ENCODE results near the gene FBXO3. TPM values are rescaled to one million over a fixed set of nuclear protein-coding genes. Genes with fewer than 3 reads are reported as not detected.

FBXO3 gene
- polyA plus RNA-seq, 3 donors: 17.5 to 25.2 (median 21.4) TPM

DNA sequence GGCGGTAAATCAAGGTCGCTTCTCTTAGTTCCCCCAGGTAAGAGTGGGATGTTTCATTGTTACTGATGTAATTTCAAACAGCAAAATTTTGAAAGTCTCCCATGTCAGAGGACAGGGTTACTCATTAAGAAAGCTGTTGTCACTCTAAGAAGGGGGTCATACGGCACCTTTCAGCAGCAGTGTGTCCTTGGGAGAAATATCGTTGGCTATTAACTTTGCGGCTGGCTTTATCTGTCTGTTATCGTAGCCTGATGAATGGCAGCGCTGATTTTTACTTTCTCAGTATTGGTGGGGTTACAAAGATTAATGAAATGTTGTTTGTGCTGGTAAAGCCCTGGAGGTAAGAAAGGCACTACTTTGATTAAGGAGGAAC, 27.5 kb upstream of the FBXO3 start:
- Histone ChIP-seq H3K9ac (ENCODE audit: insufficient read depth, low read length, poor library complexity, severe bottlenecking) (no peak overlapping the region), H3K4me2 (replicated peaks; ENCODE audit: extremely low read depth, low read length, poor library complexity, severe bottlenecking) (no peak overlapping the region), H4K20me1 (ENCODE audit: insufficient read depth, low read length) (no peaks in the 10 kb centered on the region), H3K4me1 (ENCODE audit: control insufficient read depth in 1 of 2, insufficient read depth in 2 of 2, low read length in 2 of 2) (peaks cover 7% of the 10 kb centered on the region in 2 donors), H3K79me2 (ENCODE audit: insufficient read depth, low read length) (no peaks in the 10 kb centered on the region), H3K27me3 (ENCODE audit: control insufficient read depth in 2 of 2, insufficient read depth in 2 of 2, low read length in 2 of 2) (peaks cover 56 to 79% of the 10 kb centered on the region in 2 donors), H3K4me3 (replicated peaks in 1 of 3; ENCODE audit: low read depth in 2 of 3, low read length in 3 of 3) (no peak overlapping the region), H3K27ac (ENCODE audit: low read depth in 1 of 2, low read length in 2 of 2) (no peak overlapping the region), H3K36me3 (replicated peaks in 1 of 2; ENCODE audit: control insufficient read depth in 1 of 2, insufficient read depth in 2 of 2, low read length in 2 of 2) (no peaks in the 10 kb centered on the region), H2AFZ (ENCODE audit: insufficient read depth, low read depth, low read length, poor library complexity, severe bottlenecking) (peak overlapping the region; percentile 56), H3K9me3 (replicated peaks in 1 of 2; ENCODE audit: control insufficient read depth in 1 of 2, insufficient read depth in 1 of 2, low read length in 2 of 2) (peaks cover 0 to 3% of the 10 kb centered on the region in 2 donors)
- Mint-ChIP-seq H3K36me3 (no peaks in the 10 kb centered on the region), H3K27me3 (ENCODE audit: low read depth in 3 of 3) (peaks cover 60 to 81% (median 69%) of the 10 kb centered on the region in 3 donors), H3K4me3 (peak overlapping the region in 1 of 2 donors; percentile 67), H3K4me1 (peaks cover 10% of the 10 kb centered on the region), H3K9me3 (peaks cover 0 to 4% (median 0%) of the 10 kb centered on the region in 7 donors), H3K27ac (no peak overlapping the region)
- intact Hi-C loops (cut with micrococcal nuclease): no loop called here
- 38% methylated on average over 4 of the region's 7 CpGs for WGBS (ENCODE audit: insufficient coverage)
- DNase-seq: no peak
- TF ChIP-seq, protein P1, sequence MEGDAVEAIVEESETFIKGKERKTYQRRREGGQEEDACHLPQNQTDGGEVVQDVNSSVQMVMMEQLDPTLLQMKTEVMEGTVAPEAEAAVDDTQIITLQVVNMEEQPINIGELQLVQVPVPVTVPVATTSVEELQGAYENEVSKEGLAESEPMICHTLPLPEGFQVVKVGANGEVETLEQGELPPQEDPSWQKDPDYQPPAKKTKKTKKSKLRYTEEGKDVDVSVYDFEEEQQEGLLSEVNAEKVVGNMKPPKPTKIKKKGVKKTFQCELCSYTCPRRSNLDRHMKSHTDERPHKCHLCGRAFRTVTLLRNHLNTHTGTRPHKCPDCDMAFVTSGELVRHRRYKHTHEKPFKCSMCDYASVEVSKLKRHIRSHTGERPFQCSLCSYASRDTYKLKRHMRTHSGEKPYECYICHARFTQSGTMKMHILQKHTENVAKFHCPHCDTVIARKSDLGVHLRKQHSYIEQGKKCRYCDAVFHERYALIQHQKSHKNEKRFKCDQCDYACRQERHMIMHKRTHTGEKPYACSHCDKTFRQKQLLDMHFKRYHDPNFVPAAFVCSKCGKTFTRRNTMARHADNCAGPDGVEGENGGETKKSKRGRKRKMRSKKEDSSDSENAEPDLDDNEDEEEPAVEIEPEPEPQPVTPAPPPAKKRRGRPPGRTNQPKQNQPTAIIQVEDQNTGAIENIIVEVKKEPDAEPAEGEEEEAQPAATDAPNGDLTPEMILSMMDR (IDR thresholded peaks at IDR 0.05): no peak

DNA sequence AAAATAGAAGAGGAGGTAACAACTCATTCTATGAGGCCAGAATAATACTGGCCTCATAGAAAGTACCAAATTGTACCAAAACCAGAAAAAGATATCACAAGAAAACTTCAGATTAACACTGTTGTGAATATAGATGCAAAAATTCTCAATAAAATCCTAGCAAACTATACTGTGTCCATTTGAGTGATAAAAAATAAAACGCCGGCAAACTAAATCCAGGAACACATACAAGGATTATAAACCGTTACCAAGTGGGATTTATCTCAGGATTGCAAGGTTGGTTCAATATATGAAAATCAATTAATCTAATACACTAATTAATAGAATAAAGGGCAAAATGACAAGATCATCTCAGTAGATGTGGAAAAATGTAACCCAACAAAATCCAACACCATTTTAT, 23.6 kb upstream of the FBXO3 start:
- Mint-ChIP-seq H3K4me3 (peak overlapping the region in 1 of 2 donors; percentile 39), H3K36me3 (no peaks in the 10 kb centered on the region), H3K4me1 (peaks cover 10% of the 10 kb centered on the region), H3K9me3 (peaks cover 0 to 11% (median 3%) of the 10 kb centered on the region in 7 donors), H3K27ac (no peak overlapping the region), H3K27me3 (ENCODE audit: low read depth in 3 of 3) (peaks cover 63 to 79% (median 74%) of the 10 kb centered on the region in 3 donors)
- peaks cover 0 to 3% of the 10 kb centered on the region in 2 donors for H3K9me3 ChIP-seq (replicated peaks in 1 of 2; ENCODE audit: control insufficient read depth in 1 of 2, insufficient read depth in 1 of 2, low read length in 2 of 2)
- TF ChIP-seq, protein P1 (IDR thresholded peaks at IDR 0.05): no peak
- H3K4me2 ChIP-seq (replicated peaks; ENCODE audit: extremely low read depth, low read length, poor library complexity, severe bottlenecking): no peak overlapping the region
- no CpG with 5 or more reads among the region's 3 CpGs for WGBS (ENCODE audit: insufficient coverage)
- no peak overlapping the region for H3K27ac ChIP-seq (ENCODE audit: low read depth in 1 of 2, low read length in 2 of 2)
- no peaks in the 10 kb centered on the region for H3K79me2 ChIP-seq (ENCODE audit: insufficient read depth, low read length)
- peaks cover 55 to 82% of the 10 kb centered on the region in 2 donors for H3K27me3 ChIP-seq (ENCODE audit: control insufficient read depth in 2 of 2, insufficient read depth in 2 of 2, low read length in 2 of 2)
- intact Hi-C loops (cut with micrococcal nuclease): no loop called here
- no peak overlapping the region for H2AFZ ChIP-seq (ENCODE audit: insufficient read depth, low read depth, low read length, poor library complexity, severe bottlenecking)
- peaks cover 7% of the 10 kb centered on the region in 2 donors for H3K4me1 ChIP-seq (ENCODE audit: control insufficient read depth in 1 of 2, insufficient read depth in 2 of 2, low read length in 2 of 2)
- H3K9ac ChIP-seq (ENCODE audit: insufficient read depth, low read length, poor library complexity, severe bottlenecking): no peak overlapping the region
- no peaks in the 10 kb centered on the region for H4K20me1 ChIP-seq (ENCODE audit: insufficient read depth, low read length)
- no peak overlapping the region for H3K4me3 ChIP-seq (replicated peaks in 1 of 3; ENCODE audit: low read depth in 2 of 3, low read length in 3 of 3)
- H3K36me3 ChIP-seq (replicated peaks in 1 of 2; ENCODE audit: control insufficient read depth in 1 of 2, insufficient read depth in 2 of 2, low read length in 2 of 2): no peaks in the 10 kb centered on the region
- DNase-seq: no peak
